Gastroesophageal sphincter (tissue), 4 donors: ENCODE measurements around the gene PCBP4. TPM values are rescaled to one million over a fixed set of nuclear protein-coding genes. Genes with fewer than 3 reads are reported as not detected.

Experiments
- ATAC-seq: fragments of 150-250 bp; one replicate; pipeline ENCODE4 v1.9.1; 2016; ENCODE audit warnings: mild to moderate bottlenecking, moderate library complexity
- H3K27ac ChIP-seq, 4 donors: fragments of 200-600 bp; sonication (generic) in 3 of 4; 1 replicate in 3 of 4; 2 replicates in 1 of 4; pipeline ENCODE4 v1.5.1; 2016 to 2019
- H3K27me3 ChIP-seq: fragments of 200-600 bp; sonication (generic); one replicate; pipeline ENCODE4 v1.5.1; 2019
- H3K36me3 ChIP-seq, 2 donors: fragments of 200-600 bp; sonication (generic); one replicate each; pipeline ENCODE4 v1.5.1; 2019; ENCODE audit warnings: control low read depth in 1 of 2
- H3K4me1 ChIP-seq, 3 donors: fragments of 200-600 bp; sonication (generic); 1 replicate in 2 of 3; 2 replicates in 1 of 3; pipeline ENCODE4 v1.5.1; 2016 to 2019; ENCODE audit warnings: control low read depth in 2 of 3
- H3K4me3 ChIP-seq, 2 donors: fragments of 200-600 bp; sonication (generic); one replicate each; pipeline ENCODE4 v1.5.1; 2019; ENCODE audit warnings: mild to moderate bottlenecking in 1 of 2, moderate library complexity in 1 of 2
- H3K9me3 ChIP-seq, 3 donors: fragments of 200-600 bp; sonication (generic); one replicate each; pipeline ENCODE4 v1.5.1; 2017 to 2019; ENCODE audit warnings: control low read depth in 2 of 3
- CTCF ChIP-seq, 4 experiments: fragments of 200-600 bp in 2 of 4; fragments of 450-650 bp in 2 of 4; sonication (generic) in 1 of 4; IDR thresholded peaks; one replicate each; pipeline ENCODE4 v1.5.1; 2017 to 2019; ENCODE audit warnings: antibody characterized with exemption in 4 of 4, mild to moderate bottlenecking in 2 of 4, moderate library complexity in 2 of 4
- EP300 ChIP-seq: sonication (generic); formaldehyde crosslinking; IDR thresholded peaks from one replicate; pipeline ENCODE4 v1.6.1; 2017; ENCODE audit warnings: antibody characterized with exemption, mild to moderate bottlenecking
- POLR2A ChIP-seq, 2 donors: fragments of 450-650 bp; IDR thresholded peaks; one replicate each; pipeline ENCODE4 v1.6.1; 2017; ENCODE audit warnings: antibody characterized with exemption in 2 of 2, mild to moderate bottlenecking in 2 of 2, moderate library complexity in 1 of 2
- POLR2AphosphoS5 ChIP-seq: sonication (generic); formaldehyde crosslinking; IDR thresholded peaks from one replicate; pipeline ENCODE4 v1.6.1; 2017; ENCODE audit warnings: antibody characterized with exemption
- WGBS, 2 donors: methylation state at CpG; one replicate each; pipeline ENCODE4 v1.1.5; 2018; ENCODE audit warnings: low coverage in 1 of 2; 5-methylcytosine and 5-hydroxymethylcytosine counted together
- total RNA-seq, 4 donors: library from RNA; depleted of rRNA; stranded (reverse); fragments of >200 nt; gene quantifications; one replicate each; pipeline ENCODE4 v1.1.0, GENCODE V29; 2016

The PCBP4 gene
- total RNA-seq, 4 donors from 2014 or later: 80.7 to 335 (median 186) TPM

GRCh38 chr3:52005571-52005986 is 38.3 kb upstream of the PCBP4 start:
- Histone ChIP-seq H3K9me3 (no peaks in the 10 kb centered on the region), H3K27me3 (peaks cover 4% of the 10 kb centered on the region), H3K36me3 (no peaks in the 10 kb centered on the region), H3K4me3 (no peak overlapping the region), H3K27ac (peak overlapping the region in 2 of 4 donors; percentile 4 to 49), H3K4me1 (peaks cover 0 to 36% (median 12%) of the 10 kb centered on the region in 3 donors)
- WGBS, 2 donors: 6 to 20% methylated on average over 1 to 6 of the region's 15 CpGs
- TF ChIP-seq EP300 (no peak), POLR2AphosphoS5 (no peak)
- no peak for ATAC-seq

- Histone ChIP-seq H3K4me1 (peaks cover 0 to 36% (median 12%) of the 10 kb centered on the region in 3 donors), H3K36me3 (no peaks in the 10 kb centered on the region), H3K27ac (peak overlapping the region in 2 of 4 donors; percentile 4 to 49), H3K27me3 (peaks cover 11% of the 10 kb centered on the region), H3K4me3 (no peak overlapping the region), H3K9me3 (no peaks in the 10 kb centered on the region)
- no peak for ATAC-seq
- TF ChIP-seq EP300 (no peak), POLR2AphosphoS5 (no peak), CTCF (IDR thresholded peaks at IDR 0.05) (no peak), POLR2A (IDR thresholded peaks at IDR 0.05) (no peak)
- 67 to 93% methylated on average over 1 to 4 of the region's 4 CpGs for WGBS, 2 donors
These were observed 37.7 kb upstream of the PCBP4 start for GRCh38 chr3:52004906-52005395.

GRCh38 chr3:52004163-52004787 is 37.0 kb upstream of the PCBP4 start:
- peak in 3 of 4 experiments; percentile 29 to 64 (median 44) for TF ChIP-seq CTCF (IDR thresholded peaks at IDR 0.05)
- no peak for TF ChIP-seq POLR2A (IDR thresholded peaks at IDR 0.05)

GRCh38 chr3:52002748-52003147 is 35.5 kb upstream of the PCBP4 start:
- Histone ChIP-seq H3K9me3 (no peaks in the 10 kb centered on the region), H3K4me3 (no peak overlapping the region), H3K4me1 (peaks cover 0 to 36% (median 12%) of the 10 kb centered on the region in 3 donors), H3K36me3 (no peaks in the 10 kb centered on the region), H3K27me3 (peaks cover 31% of the 10 kb centered on the region), H3K27ac (no peak overlapping the region)
- ATAC-seq: no peak
- 47 to 70% methylated on average over 3 to 5 of the region's 6 CpGs for WGBS, 2 donors
- TF ChIP-seq POLR2AphosphoS5: no peak
- no peak for TF ChIP-seq CTCF (IDR thresholded peaks at IDR 0.05)
- TF ChIP-seq POLR2A (IDR thresholded peaks at IDR 0.05): no peak
- no peak for TF ChIP-seq EP300

More at GRCh38 chr3:52004163-52004787, 37.0 kb upstream of the PCBP4 start:
- no peak for ATAC-seq
- Histone ChIP-seq H3K4me1 (peaks cover 0 to 36% (median 12%) of the 10 kb centered on the region in 3 donors), H3K36me3 (no peaks in the 10 kb centered on the region), H3K27ac (peak overlapping the region in 1 of 4 donors; percentile 49), H3K4me3 (no peak overlapping the region), H3K9me3 (no peaks in the 10 kb centered on the region), H3K27me3 (peaks cover 16% of the 10 kb centered on the region)
- 72% methylated on average over 3 of the region's 16 CpGs; no CpG with 5 or more reads in 1 of the 2 donors for WGBS, 2 donors

- peak; percentile 71 for ATAC-seq
- Histone ChIP-seq H3K9me3 (no peaks in the 10 kb centered on the region), H3K36me3 (no peaks in the 10 kb centered on the region), H3K4me3 (no peak overlapping the region), H3K27me3 (peaks cover 32% of the 10 kb centered on the region), H3K27ac (no peak overlapping the region), H3K4me1 (peaks cover 0 to 34% (median 12%) of the 10 kb centered on the region in 3 donors)
- TF ChIP-seq EP300 (no peak), CTCF (IDR thresholded peaks at IDR 0.05) (peak in 3 of 4 experiments; percentile 93 to 95 (median 93))
- WGBS, 2 donors: 1% methylated on average over 7 to 18 of the region's 18 CpGs
These were observed 34.3 kb upstream of the PCBP4 start for GRCh38 chr3:52001443-52001974.
